ENCODE measurements around the gene COX15.

- no peak for TF ChIP-seq CTCF (conservative IDR thresholded peaks at IDR 0.05)
- no peak for TF ChIP-seq EZH2 (IDR thresholded peaks at IDR 0.05; ENCODE audit: low read depth)
Measured at GRCh38 chr10:99769706-99770105, 37.8 kb upstream of the COX15 start.
